MCF 10A (cell line): ENCODE results near the gene SAMD10. TPM values are rescaled to one million over a fixed set of nuclear protein-coding genes. Genes with fewer than 3 reads are reported as not detected.
A peak's percentile ranks its signal among the peaks of the same experiment; 100 is the strongest.

Source experiments
- BruUV-seq: library from RNA; stranded (reverse); fragments of 400-500 nt; replicated peaks from 2 replicates; lab custom pipeline; 2021; lab: Mats Ljungman, UMichigan
- CTCF ChIA-PET: fragments of 300-600 bp; sonication (Branson Sonifier 250); formaldehyde crosslinking; extraction: SDS; loops from one replicate; lab custom pipeline; 2021; ENCODE audit warnings: antibody characterized with exemption, inconsistent platforms; lab: Yijun Ruan, JAX
- POLR2A ChIA-PET: fragments of 300-600, 350-650 bp; sonication (Branson Sonifier 250); formaldehyde crosslinking; extraction: SDS; loops from one replicate; lab custom pipeline; 2020; ENCODE audit warnings: antibody characterized with exemption, inconsistent platforms; lab: Yijun Ruan, JAX
- DNase-seq: peaks from one replicate; pipeline ENCODE4 v3.0.0-alpha.2; 2018; ENCODE audit not compliant: unreplicated experiment
- H3K27ac Mint-ChIP-seq: one replicate; pipeline ENCODE4 v1.8.0; 2022; ENCODE audit warnings: mild to moderate bottlenecking, low read depth, mixed read lengths; ENCODE audit not compliant: unreplicated experiment
- H3K27me3 Mint-ChIP-seq: one replicate; pipeline ENCODE4 v1.8.0; 2022; ENCODE audit warnings: mixed read lengths; ENCODE audit not compliant: insufficient read depth, unreplicated experiment
- H3K36me3 Mint-ChIP-seq: one replicate; pipeline ENCODE4 v1.8.0; 2022; ENCODE audit warnings: mild to moderate bottlenecking, moderate library complexity, mixed read lengths; ENCODE audit not compliant: insufficient read depth, unreplicated experiment
- H3K4me1 Mint-ChIP-seq: one replicate; pipeline ENCODE4 v1.8.0; 2022; ENCODE audit warnings: mixed read lengths; ENCODE audit not compliant: insufficient read depth, unreplicated experiment
- H3K4me3 Mint-ChIP-seq: one replicate; pipeline ENCODE4 v1.8.0; 2022; ENCODE audit warnings: mild to moderate bottlenecking, moderate library complexity, mixed read lengths; ENCODE audit not compliant: unreplicated experiment
- H3K9me3 Mint-ChIP-seq: one replicate; pipeline ENCODE4 v1.8.0; 2022; ENCODE audit warnings: mixed read lengths; ENCODE audit not compliant: unreplicated experiment
- CTCF ChIP-seq: fragments of 200-600 bp; IDR thresholded peaks from one replicate; pipeline ENCODE4 v1.8.0; 2022; ENCODE audit warnings: antibody characterized with exemption, mild to moderate bottlenecking; ENCODE audit not compliant: unreplicated experiment
- intact Hi-C: fragments of 100-400 bp; cut with micrococcal nuclease; formaldehyde crosslinking; loops from 2 replicates; pipeline ENCODE4 v1.14.1; 2022
- microRNA-seq: library from miRNA; unstranded; fragments of <30 nt; microRNA quantifications from one replicate; pipeline ENCODE4 v1.2.0, GENCODE V29; 2022
- total RNA-seq: library from RNA; stranded (reverse); gene quantifications from 2 replicates; pipeline ENCODE4 v1.2.3, GENCODE V29; 2022

SAMD10 gene
- total RNA-seq, 1 experiment from 2014 or later = 4.4 TPM

- ChIA-PET CTCF (no interaction called here), POLR2A (interaction anchor here (1.7 kb wide), 1 partner anchor 58 kb away, joined by 3 read pairs; no protein-coding TSS in a partner anchor)
- Mint-ChIP-seq H3K27me3 (no peaks in the 10 kb centered on the region), H3K4me1 (no peaks in the 10 kb centered on the region), H3K36me3 (peaks cover 65% of the 10 kb centered on the region), H3K27ac (peak overlapping the region; percentile 7), H3K4me3 (no peak overlapping the region), H3K9me3 (no peaks in the 10 kb centered on the region)
- intact Hi-C loops = no loop called here
- BruUV-seq = no TSS peak
- DNase-seq = no peak
- no peak for TF ChIP-seq CTCF
These were observed 55.2 kb downstream of the SAMD10 start for GRCh38 chr20:63924241-63924640.

Small RNA genes within 50 kb of the gene (microRNA-seq; reads per million reads assigned to microRNA genes)
- gene MIR1914 (3.4 reads per million, percentile 25 among the genes with 10 or more reads in this experiment), gene MIR647 (not detected)

Other genes with a start within 250 kb of the SAMD10 start
- 10.1 and 16.0 TPM in 2 replicates for gene LIME1, start 243.0 kb downstream of the SAMD10 start, total RNA-seq
- 85.0 and 105 TPM in 2 replicates for gene SLC2A4RG, start 239.9 kb downstream of the SAMD10 start, total RNA-seq
- gene ZBTB46, start 148.4 kb downstream of the SAMD10 start, total RNA-seq = 0.63 and 0.71 TPM in 2 replicates
- not detected in 2 replicates for gene ABHD16B, start 118.1 kb downstream of the SAMD10 start, total RNA-seq
- gene TPD52L2, start 114.4 kb downstream of the SAMD10 start, total RNA-seq = 174 and 175 TPM in 2 replicates
- gene DNAJC5, start 84.5 kb downstream of the SAMD10 start, total RNA-seq = 38.1 and 45.0 TPM in 2 replicates
- 38.6 and 43.7 TPM in 2 replicates for gene UCKL1, start 23.2 kb downstream of the SAMD10 start, total RNA-seq
- 23.5 and 26.6 TPM in 2 replicates for gene ZNF512B, start 9.7 kb downstream of the SAMD10 start, total RNA-seq
- gene PRPF6, start 1.5 kb upstream of the SAMD10 start, total RNA-seq = 70.9 and 88.5 TPM in 2 replicates
- 1.1 and 2.0 TPM in 2 replicates for gene C20orf204, start 56.5 kb upstream of the SAMD10 start, total RNA-seq
- 0.16 and 0.22 TPM in 2 replicates for gene SOX18, start 70.0 kb upstream of the SAMD10 start, total RNA-seq
- 30.8 and 39.7 TPM in 2 replicates for gene TCEA2, start 83.6 kb upstream of the SAMD10 start, total RNA-seq
- gene RGS19, start 99.9 kb upstream of the SAMD10 start, total RNA-seq = 8.2 and 8.8 TPM in 2 replicates
- gene OPRL1, start 100.4 kb upstream of the SAMD10 start, total RNA-seq = 0.12 and 0.15 TPM in 2 replicates
- not detected in 2 replicates for gene LKAAEAR1, start 104.8 kb upstream of the SAMD10 start, total RNA-seq
- gene NPBWR2, start 127.9 kb upstream of the SAMD10 start, total RNA-seq = not detected in 2 replicates
- gene MYT1, start 184.8 kb upstream of the SAMD10 start, total RNA-seq = not detected in 2 replicates